ENCODE measurements around the gene PGM5. TPM values are rescaled to one million over a fixed set of nuclear protein-coding genes. Genes with fewer than 3 reads are reported as not detected.

PGM5 gene
- total and polyA plus RNA-seq, 2 experiments from 2014 or later = not detected

DNA sequence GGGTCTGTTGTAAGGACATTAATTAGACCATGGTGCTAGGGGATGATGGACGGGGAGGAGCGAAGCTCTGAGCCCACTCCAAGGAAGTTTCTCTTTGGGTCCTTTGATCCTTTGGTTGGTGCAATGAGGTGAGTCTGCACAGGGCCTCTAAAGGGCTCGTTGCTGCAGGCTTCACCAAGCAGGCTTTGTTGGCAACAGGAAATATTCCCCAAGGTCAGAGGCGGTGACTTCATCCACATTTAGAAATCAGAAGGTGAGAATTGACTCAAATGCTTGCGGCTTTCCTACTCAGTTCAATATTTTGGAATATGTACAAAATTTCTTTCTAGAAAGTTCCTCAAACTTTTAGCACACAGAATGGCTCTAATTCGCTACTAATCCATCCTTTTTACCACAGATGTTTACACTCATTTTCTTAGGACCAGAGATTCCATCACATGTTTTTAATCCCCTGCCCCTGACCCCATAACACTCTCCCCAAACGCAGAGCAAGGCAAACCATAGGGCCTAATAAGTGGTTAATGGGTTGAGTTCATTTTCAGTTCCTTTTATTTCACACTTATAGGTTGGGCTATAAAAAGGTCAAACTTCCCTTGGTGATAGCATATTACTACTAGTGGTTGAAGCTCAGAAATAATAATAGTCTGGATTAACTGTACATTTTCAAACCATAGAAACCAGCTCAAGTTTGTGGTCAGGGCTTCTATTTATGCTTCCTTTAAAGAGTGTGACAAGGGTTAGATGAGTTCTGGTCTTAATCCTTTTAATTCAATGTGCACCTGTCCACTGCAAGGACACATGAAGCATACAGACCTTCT, 221.6 kb downstream of the PGM5 start (continued):
- TF ChIP-seq, protein P1, sequence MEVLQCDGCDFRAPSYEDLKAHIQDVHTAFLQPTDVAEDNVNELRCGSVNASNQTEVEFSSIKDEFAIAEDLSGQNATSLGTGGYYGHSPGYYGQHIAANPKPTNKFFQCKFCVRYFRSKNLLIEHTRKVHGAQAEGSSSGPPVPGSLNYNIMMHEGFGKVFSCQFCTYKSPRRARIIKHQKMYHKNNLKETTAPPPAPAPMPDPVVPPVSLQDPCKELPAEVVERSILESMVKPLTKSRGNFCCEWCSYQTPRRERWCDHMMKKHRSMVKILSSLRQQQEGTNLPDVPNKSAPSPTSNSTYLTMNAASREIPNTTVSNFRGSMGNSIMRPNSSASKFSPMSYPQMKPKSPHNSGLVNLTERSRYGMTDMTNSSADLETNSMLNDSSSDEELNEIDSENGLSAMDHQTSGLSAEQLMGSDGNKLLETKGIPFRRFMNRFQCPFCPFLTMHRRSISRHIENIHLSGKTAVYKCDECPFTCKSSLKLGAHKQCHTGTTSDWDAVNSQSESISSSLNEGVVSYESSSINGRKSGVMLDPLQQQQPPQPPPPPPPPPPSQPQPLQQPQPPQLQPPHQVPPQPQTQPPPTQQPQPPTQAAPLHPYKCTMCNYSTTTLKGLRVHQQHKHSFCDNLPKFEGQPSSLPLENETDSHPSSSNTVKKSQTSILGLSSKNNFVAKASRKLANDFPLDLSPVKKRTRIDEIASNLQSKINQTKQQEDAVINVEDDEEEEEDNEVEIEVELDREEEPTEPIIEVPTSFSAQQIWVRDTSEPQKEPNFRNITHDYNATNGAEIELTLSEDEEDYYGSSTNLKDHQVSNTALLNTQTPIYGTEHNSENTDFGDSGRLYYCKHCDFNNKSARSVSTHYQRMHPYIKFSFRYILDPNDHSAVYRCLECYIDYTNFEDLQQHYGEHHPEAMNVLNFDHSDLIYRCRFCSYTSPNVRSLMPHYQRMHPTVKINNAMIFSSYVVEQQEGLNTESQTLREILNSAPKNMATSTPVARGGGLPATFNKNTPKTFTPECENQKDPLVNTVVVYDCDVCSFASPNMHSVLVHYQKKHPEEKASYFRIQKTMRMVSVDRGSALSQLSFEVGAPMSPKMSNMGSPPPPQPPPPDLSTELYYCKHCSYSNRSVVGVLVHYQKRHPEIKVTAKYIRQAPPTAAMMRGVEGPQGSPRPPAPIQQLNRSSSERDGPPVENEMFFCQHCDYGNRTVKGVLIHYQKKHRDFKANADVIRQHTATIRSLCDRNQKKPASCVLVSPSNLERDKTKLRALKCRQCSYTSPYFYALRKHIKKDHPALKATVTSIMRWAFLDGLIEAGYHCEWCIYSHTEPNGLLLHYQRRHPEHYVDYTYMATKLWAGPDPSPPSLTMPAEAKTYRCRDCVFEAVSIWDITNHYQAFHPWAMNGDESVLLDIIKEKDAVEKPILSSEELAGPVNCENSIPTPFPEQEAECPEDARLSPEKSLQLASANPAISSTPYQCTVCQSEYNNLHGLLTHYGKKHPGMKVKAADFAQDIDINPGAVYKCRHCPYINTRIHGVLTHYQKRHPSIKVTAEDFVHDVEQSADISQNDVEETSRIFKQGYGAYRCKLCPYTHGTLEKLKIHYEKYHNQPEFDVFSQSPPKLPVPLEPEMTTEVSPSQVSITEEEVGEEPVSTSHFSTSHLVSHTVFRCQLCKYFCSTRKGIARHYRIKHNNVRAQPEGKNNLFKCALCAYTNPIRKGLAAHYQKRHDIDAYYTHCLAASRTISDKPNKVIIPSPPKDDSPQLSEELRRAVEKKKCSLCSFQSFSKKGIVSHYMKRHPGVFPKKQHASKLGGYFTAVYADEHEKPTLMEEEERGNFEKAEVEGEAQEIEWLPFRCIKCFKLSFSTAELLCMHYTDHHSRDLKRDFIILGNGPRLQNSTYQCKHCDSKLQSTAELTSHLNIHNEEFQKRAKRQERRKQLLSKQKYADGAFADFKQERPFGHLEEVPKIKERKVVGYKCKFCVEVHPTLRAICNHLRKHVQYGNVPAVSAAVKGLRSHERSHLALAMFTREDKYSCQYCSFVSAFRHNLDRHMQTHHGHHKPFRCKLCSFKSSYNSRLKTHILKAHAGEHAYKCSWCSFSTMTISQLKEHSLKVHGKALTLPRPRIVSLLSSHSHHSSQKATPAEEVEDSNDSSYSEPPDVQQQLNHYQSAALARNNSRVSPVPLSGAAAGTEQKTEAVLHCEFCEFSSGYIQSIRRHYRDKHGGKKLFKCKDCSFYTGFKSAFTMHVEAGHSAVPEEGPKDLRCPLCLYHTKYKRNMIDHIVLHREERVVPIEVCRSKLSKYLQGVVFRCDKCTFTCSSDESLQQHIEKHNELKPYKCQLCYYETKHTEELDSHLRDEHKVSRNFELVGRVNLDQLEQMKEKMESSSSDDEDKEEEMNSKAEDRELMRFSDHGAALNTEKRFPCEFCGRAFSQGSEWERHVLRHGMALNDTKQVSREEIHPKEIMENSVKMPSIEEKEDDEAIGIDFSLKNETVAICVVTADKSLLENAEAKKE (CRISPR knock-in tag; IDR thresholded peaks at IDR 0.05) = no peak
- TF ChIP-seq, protein P2, sequence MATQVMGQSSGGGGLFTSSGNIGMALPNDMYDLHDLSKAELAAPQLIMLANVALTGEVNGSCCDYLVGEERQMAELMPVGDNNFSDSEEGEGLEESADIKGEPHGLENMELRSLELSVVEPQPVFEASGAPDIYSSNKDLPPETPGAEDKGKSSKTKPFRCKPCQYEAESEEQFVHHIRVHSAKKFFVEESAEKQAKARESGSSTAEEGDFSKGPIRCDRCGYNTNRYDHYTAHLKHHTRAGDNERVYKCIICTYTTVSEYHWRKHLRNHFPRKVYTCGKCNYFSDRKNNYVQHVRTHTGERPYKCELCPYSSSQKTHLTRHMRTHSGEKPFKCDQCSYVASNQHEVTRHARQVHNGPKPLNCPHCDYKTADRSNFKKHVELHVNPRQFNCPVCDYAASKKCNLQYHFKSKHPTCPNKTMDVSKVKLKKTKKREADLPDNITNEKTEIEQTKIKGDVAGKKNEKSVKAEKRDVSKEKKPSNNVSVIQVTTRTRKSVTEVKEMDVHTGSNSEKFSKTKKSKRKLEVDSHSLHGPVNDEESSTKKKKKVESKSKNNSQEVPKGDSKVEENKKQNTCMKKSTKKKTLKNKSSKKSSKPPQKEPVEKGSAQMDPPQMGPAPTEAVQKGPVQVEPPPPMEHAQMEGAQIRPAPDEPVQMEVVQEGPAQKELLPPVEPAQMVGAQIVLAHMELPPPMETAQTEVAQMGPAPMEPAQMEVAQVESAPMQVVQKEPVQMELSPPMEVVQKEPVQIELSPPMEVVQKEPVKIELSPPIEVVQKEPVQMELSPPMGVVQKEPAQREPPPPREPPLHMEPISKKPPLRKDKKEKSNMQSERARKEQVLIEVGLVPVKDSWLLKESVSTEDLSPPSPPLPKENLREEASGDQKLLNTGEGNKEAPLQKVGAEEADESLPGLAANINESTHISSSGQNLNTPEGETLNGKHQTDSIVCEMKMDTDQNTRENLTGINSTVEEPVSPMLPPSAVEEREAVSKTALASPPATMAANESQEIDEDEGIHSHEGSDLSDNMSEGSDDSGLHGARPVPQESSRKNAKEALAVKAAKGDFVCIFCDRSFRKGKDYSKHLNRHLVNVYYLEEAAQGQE (IDR thresholded peaks at IDR 0.05; ENCODE audit: unreplicated experiment) = no peak
- TF ChIP-seq STAT1 (IDR thresholded peaks at IDR 0.05; ENCODE audit: unreplicated experiment) = no peak
- no peak for TF ChIP-seq NANOG (IDR thresholded peaks at IDR 0.05; ENCODE audit: borderline replicate concordance)
- no peak for TF ChIP-seq JUNB (IDR thresholded peaks at IDR 0.05; ENCODE audit: unreplicated experiment)

Other genes with a start within 250 kb of the PGM5 start
- 17.4 and 23.4 TPM in 2 replicates for gene ZNG1C, start 114.6 kb upstream of the PGM5 start, total RNA-seq (2014; rRNA removed; shearing (Covaris generic))
- gene ZNG1C, start 114.6 kb upstream of the PGM5 start, polyA plus RNA-seq (2016; fragmentation: Nextera tagmentation; extraction: Ambion mirVana) = 41.6 and 49.5 TPM in 2 replicates
- gene FOXD4L3, start 53.7 kb upstream of the PGM5 start, total RNA-seq (2014; rRNA removed; shearing (Covaris generic)) = not detected in 2 replicates
- gene FOXD4L3, start 53.7 kb upstream of the PGM5 start, polyA plus RNA-seq (2016; fragmentation: Nextera tagmentation; extraction: Ambion mirVana) = not detected in 2 replicates
- not detected in 2 replicates for gene TMEM252, start 184.3 kb downstream of the PGM5 start, total RNA-seq (2014; rRNA removed; shearing (Covaris generic))
- not detected in 2 replicates for gene TMEM252, start 184.3 kb downstream of the PGM5 start, polyA plus RNA-seq (2016; fragmentation: Nextera tagmentation; extraction: Ambion mirVana)

Data from GM23338 (cell line).